NCI-H187 treated with DMSO at 0.1 percent for 48 hours (cell line): Measurements from ENCODE around the gene SPN.
"Not testable (repeated sequence)": the region's sequence is repeated elsewhere in the genome, so short reads cannot be mapped to it uniquely, and the experiment has no call there.

ENCODE experiments used
- DNase-seq: peaks from one replicate; lab custom pipeline; 2025; lab: John Stamatoyannopoulos, UW

Gene SPN

GRCh38 chr16:29646947-29647346 lies 16.1 kb upstream of the SPN start:
- DNase-seq = no peak

- no peak for DNase-seq
These were observed 13.2 kb upstream of the SPN start for GRCh38 chr16:29649588-29650494.

GRCh38 chr16:29650771-29651170 lies 12.3 kb upstream of the SPN start:
- DNase-seq = no peak

GRCh38 chr16:29651774-29652349 lies 11.2 kb upstream of the SPN start:
- DNase-seq = no peak

GRCh38 chr16:29653471-29653870 lies 9.6 kb upstream of the SPN start:
- no peak for DNase-seq

GRCh38 chr16:29653890-29654289 lies 9.2 kb upstream of the SPN start:
- not testable (repeated sequence) for DNase-seq

- no peak for DNase-seq
These were observed 6.1 kb upstream of the SPN start for GRCh38 chr16:29656688-29657523.

- no peak for DNase-seq
These were observed 4.3 kb upstream of the SPN start for GRCh38 chr16:29658705-29659104.

- no peak for DNase-seq
These were observed 883 bp upstream of the SPN start for GRCh38 chr16:29662000-29662728.

GRCh38 chr16:29662729-29663015 lies 375 bp upstream of the SPN start:
- no peak for DNase-seq

- DNase-seq = no peak
These were observed 702 bp downstream of the SPN start for GRCh38 chr16:29663807-29664090.

GRCh38 chr16:29664091-29664921 lies 1.3 kb downstream of the SPN start:
- DNase-seq = no peak

- DNase-seq = no peak
These were observed 2.4 kb downstream of the SPN start for GRCh38 chr16:29665294-29666077.

GRCh38 chr16:29667322-29667610 lies 4.2 kb downstream of the SPN start:
- DNase-seq = not testable (repeated sequence)

GRCh38 chr16:29667755-29668154 lies 4.7 kb downstream of the SPN start:
- no peak for DNase-seq

- DNase-seq = no peak
These were observed 5.2 kb downstream of the SPN start for GRCh38 chr16:29668267-29668666.

- DNase-seq = no peak
These were observed 10.5 kb downstream of the SPN start for GRCh38 chr16:29673501-29673900.

GRCh38 chr16:29674188-29674587 lies 11.1 kb downstream of the SPN start:
- DNase-seq = no peak

- no peak for DNase-seq
These were observed 13.0 kb downstream of the SPN start for GRCh38 chr16:29675811-29676643.
